Activated CD8-positive, alpha-beta memory T cell treated with anti-CD3 and anti-CD28 coated beads, Interleukin-2, amount 50 U/mL, for 24 hours (primary cell): ENCODE data around the gene GLRX5.
"Not testable (repeated sequence)": the region's sequence is repeated elsewhere in the genome, so short reads cannot be mapped to it uniquely, and the experiment has no call there.

Experiments
- DNase-seq: peaks from one replicate; pipeline ENCODE4 v3.0.0-alpha.2; 2020; ENCODE audit errors: extremely low read depth

Gene GLRX5

DNA sequence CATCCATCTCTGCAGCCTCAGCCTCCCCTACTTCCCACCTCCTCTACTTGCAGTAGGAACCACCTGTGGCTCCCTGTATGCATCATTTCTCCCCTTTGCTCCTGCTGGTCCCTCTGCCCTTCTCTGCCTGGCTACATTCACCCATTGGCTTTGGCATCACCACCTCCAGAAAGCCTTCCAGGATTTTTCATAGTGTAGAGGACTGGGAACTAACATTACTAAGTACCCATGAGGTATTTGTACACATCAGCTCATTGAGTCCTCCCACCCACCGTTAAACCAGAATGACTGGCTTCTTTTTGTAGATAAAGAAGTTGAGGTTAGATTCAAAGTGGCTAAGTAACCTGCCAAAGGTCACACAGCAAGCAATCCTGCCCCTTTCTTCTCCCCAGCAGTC is 35.5 kb upstream of the GLRX5 start:
- DNase-seq: no peak

DNA sequence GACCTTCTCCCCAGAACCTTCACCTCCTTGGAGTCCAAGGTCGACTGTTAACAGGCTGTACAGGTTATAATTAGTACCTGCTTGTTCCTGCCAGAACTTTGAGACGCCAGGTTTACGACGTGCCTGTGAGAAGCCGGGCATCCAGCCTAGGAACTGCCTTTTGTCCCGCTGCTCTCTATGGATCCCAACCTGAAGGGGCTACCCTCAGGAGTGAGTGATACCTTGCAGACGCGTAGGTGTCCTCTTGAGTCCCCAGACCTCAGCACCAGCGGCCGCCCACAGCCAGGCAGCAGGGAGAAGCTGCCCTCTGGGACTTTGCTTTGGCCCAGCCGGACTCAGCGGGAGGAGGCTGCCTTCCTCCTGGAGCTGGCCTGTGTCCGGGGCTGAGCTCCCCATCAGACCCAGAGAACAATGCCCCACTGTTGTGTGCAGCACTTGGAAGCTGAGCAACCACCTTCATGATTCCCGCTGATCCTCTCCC is 34.6 kb upstream of the GLRX5 start:
- no peak for DNase-seq

DNA sequence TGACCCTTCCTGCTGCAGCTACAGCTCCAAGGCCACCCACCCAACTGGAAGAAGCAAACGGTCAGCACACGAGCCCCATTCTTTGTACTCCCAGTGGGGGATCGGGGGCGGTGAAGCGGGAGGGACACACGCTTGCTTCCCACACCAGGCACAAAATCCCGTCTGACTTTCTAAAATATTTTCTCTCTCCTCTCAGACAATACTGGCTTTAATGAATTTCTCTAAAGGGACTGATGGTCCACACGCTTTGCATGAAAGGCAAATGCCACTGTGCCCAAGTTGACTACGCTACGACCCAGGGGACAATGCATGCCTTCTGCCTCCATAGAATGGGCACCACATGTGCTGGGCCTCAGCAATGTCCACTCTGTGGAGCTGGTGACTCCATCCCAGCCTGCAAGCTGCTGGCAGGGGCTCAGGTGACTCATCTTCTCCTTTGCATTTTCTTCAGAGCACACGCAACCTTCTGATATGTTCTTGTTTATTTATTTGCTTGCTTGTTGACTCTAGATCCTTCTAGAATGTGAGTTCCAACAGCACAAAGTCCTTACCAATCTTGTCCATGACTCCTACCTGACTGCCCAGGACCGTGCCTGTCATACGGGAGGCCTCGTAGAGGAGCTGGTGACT is 34.0 kb upstream of the GLRX5 start:
- no peak for DNase-seq

DNA sequence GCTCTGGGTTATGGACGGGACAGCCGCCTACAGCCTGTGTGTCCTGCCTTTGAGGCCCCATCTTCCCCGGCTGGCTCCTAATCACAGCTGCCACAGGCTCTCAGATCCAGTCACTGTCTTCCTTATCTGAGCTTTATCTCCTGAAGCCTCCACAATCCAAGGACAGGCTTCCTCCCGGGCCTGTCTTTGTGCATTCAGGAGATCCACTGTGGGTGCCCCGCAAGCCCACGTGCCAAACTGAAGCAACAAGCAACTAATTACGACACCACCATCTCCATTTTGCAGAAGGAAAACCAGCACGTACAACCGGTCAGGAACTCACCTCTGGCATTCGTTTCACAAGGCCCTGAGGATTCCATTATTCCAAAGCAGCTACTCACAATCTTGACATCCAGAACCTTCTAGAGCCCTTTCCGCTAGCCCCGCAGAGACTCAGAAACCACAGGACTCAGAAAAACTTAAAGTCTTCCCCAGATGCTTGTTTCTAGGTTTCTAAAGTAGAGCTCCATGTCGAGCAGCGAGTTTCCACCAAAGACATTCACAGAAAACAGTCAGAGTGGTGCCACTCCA is 32.4 kb upstream of the GLRX5 start:
- DNase-seq: no peak

DNA sequence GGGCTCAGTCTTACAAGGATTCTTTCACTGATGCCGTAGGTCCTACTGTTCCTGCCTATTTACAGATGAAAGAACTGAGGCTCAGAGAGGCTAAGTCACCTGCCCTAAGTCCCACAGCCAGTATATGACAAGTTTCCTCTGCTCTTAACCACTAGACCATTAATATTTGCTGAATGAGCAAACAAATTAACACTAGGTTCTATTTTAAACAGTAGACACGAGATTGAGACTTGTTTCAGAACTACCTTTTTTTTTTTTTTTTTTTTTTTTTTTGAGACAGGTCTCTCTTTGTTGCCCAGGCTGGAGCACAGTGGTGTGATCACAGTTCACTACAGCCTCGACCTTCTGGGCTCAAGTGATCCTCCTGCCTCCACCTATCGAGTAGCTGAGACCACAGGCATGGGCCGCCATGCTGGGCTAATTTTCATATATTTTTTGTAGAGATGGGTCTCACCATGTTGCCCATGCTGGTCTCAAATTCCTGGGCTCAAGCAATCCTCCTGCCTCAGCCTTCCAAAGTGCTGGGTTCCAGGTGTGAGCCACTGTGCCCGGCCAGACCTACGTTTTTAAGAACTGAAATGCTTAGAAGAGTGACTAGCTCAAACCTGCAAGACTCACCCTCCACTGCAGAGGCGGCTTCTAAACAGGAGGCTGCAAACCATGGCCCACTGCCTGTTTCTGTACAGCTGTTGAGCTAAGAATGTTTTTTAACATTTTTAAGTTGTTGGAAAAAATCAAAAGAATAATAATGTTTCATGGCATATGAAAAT is 31.3 kb upstream of the GLRX5 start:
- no peak for DNase-seq

DNA sequence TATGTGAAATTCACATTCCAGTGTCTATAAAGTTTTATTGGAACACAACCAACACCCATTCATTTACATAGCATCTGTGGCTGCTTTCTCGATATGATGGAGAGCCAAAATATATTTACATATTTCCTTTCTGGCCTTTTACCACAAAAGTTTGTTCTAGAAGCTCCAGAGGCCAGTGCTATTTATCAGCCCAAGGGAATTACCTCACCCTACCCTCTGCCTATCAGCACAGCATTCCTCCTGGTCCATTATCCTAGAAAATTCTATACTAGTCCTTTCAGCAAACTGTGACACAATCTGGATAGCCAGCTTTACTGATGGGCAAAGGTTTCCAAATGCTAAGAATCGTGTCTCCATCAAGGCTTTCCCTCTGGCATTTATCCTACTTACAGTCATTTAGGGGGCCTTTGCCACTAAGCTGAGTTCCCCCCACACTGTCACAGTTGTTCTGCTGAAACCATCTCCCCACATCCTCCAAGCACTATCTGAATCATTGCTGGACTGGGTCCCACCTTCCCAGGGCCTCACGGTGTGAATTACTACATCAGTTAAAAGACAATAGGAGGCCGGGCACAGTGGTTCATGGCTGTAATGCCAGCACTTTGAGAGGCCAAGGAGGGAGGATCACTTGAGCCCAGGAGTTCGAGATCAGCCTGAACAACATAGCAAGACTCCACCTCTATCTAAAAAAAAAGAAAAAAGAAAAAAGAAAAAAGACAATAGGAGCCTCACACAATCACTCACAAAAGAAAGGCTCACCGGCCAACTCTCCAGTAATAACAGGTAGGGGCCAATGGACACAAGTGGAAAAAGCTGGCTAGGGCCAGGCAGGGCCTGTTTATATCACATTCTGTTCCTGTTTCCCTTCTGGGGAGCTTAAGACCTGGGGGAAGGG is 30.5 kb upstream of the GLRX5 start:
- no peak for DNase-seq

DNA sequence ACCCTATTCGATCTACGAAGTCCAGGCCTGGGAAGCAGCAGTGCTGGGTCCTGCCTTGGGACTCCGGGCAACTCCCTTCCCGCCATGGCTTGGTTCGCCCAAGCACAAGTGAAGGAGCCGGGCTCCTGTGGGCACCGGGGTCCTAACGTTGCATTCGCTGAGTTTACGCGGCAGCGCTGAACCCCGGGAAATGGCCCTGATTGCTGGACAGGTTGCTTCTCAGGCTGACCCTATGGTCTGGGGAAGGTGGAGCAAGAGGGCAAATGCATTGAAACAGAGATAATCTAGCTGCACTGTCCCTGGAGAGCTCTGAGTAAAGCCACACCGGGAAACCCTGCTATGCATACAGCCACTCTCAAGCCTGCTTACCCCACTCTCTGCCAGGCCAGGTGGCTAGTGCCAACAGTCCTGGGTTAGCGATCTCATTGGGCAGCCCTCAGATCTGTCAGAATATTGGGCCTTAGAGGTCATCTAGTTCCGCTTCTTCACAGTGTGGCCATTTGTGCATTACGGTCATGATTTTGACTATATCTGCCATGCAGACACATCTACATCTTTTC is 29.7 kb upstream of the GLRX5 start:
- no peak for DNase-seq

DNA sequence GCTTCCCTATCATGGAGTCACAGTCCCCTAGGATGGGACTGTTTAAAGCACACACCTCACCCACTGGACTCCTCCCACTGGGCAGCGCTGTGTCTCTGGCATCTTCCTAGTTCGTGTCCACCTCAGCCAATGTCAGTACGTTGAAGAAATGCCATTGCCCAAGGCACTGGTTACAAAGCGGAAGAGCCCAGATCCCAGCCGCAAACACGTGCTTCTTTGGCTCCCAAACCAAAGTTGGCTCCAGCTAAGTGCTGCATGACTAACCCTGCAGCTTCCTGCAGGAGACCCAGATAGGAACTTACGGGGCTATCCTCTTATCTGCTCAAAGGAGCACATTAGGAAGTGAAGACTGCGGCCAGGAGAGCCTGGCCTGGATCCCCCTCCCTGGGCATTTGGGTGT is 27.7 kb upstream of the GLRX5 start:
- no peak for DNase-seq

DNA sequence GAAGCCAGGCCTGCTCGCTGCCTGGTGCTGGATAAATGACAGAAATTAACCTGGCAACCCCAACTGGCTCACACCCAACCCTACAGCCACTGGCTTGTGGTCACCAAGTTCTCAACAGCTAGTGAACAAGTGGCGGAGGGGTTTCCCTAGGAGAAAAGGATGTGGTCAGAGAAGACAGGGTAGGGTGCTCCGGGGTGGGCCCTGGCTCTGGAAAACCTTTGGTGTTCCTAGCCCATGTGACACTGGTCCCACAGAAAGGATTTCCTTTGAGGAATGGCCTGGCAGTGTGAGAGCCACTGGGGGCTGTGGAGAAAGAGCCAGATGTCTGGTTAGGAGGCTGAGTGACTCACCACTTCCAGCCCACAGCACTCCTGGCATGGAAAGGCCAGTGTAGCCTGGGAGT is 27.1 kb upstream of the GLRX5 start:
- no peak for DNase-seq

DNA sequence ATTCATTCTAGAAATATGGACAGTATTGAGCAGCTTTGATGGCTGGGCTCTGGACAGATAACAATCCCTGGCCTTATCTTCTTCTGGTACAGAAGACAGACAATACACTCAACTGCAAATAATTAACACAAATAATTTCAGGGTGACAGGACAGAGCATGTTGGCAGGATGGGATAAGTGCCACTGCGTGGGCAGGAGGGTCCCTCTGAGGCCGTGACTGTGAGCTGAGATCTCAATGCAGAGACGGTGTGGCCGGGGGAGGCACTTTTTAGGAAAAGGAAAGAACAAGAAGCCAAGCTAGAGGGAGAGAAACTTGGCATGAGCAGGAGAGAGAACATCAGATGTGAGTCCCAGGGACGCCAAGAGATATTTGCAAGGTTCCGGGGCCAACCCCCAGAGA is 26.5 kb upstream of the GLRX5 start:
- DNase-seq: no peak

DNA sequence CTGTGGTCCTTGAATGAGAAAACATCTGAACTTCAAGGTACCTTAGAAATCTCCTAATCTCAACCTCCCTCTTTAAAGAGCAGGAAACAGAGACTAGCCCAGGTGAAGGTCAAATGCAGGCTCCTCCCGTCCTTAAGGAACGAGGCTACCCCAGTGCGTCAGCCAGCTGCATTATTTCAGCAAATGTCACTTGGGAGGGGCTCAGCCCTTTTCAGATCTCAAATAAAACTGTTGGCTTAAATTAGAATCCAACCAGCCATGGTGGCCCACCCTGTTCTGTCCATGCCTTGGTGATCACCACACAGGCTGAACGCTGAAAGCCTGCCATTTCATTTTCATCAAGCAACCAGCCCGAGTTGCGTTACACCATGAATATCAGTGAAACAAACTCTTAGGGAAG is 25.4 kb upstream of the GLRX5 start:
- DNase-seq: no peak

DNA sequence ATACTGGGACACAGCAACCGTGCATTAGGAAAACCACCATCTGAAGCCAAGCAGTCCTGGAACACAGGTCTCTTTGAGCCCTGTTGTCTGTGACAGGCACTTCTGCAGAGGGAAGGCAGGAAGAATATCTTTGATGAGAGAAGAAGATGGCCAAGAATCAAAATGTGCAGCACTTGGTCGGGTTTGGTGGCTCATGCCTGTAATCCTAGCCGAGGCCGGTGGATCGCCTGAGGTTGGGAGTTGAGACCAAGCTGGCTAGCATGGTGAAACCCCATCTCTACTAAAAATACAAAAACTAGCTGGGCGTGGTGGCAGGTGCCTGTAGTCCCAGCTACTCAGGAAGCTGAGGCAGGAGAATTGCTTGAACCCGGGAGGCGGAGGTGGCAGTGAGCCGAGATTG is 24.5 kb upstream of the GLRX5 start:
- DNase-seq: not testable (repeated sequence)

DNA sequence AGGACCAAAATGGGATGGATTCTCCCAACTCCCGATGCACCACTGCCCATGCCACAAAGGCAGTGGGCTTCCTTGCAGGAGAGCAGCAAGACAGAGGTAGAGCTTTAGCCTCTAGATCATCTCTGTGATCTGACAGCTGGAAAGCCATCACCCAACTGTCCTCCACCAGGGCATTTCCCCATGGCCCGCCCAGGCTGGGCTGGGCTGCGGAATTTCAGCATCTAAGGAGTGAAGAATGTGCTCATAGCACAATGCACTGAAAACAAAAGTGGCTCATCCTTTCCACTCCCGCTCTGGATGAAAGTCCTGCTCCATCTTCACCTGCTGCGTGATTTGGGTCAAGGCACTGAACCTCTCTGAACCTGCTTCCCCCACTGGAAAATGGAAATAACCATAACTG is 24.0 kb upstream of the GLRX5 start:
- no peak for DNase-seq

DNA sequence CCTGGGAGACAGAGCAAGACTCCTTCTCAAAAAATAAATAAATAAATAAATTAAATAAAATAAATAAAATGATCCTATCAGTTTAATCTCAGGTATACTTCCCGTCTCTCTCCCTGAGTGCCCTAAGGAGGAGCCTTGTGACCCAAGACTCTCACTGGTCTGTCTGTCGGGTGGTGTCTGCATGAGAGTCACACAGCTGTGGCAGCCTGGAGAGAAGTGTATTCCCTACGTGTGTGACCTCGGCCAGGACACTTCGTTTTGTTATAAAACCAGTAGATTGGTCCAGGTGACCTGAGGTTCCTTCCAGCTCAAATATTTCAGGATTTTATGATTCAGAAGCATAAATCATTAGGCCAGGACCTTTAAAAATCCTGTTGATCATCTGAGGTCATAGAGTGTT is 23.2 kb upstream of the GLRX5 start:
- DNase-seq: no peak

DNA sequence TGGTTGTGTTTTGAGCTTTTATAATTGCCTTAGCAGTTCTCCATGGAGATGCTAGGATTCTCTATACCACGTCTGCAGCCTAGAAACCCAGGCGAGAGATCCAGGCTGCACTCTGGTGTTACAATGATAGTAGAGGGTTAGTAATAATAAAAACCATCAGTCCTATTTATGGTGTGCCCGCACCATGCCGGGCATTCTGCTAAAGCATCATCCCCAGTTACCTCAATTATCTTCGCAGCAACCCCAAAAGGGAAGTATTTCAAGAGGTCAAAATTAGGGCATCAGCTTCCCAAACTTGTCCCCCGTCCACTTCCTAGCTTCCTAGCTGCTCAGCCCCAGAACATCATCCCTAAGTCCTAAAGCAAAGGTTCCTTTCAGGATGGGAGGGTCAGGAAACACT is 21.6 kb upstream of the GLRX5 start:
- DNase-seq: no peak

DNA sequence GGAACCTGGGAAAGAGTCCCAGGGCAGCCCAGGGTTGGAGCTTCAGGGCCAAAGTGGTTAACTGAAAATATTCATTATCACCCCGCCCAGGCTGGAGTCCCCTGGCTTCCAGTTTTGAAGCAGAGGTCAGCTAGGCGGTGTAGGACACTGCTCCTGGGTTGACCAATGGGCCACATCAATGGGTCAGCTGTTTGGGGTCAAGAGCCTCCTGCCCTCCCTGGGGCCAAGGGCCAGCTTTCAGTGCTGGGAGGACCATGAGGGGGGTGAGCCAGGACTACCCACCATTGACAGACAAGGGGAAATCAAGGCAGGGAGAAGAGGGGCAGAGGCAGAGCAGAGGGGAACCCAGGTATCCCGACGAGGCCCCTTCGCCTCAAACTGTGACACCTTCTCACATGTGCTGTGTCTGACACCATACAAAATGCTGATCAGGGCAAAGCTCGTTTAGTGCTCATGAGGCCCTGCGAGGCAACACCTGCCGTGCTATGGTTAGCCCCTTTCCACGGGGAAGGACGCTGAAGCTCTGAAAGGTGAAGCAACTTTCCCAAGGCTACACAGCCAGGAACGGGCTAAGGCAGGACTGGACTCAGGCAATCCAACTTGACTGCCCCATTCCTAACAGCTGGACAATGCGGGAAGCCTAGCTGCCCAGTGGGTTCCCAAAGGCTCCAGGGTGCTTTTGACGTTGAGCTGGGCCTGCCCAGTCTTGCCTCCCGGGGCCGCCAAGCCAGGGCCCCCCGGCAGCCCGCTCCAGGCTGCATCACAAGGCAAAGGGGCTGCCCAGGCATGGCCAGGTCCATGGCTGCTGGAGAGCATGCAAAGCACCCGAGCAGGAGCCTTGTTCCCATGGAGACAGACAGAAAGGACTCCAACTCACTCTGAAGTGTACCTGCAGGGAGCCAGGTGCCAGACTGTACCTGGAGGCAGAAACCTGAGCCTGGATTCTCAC is 20.4 kb upstream of the GLRX5 start:
- no peak for DNase-seq

DNA sequence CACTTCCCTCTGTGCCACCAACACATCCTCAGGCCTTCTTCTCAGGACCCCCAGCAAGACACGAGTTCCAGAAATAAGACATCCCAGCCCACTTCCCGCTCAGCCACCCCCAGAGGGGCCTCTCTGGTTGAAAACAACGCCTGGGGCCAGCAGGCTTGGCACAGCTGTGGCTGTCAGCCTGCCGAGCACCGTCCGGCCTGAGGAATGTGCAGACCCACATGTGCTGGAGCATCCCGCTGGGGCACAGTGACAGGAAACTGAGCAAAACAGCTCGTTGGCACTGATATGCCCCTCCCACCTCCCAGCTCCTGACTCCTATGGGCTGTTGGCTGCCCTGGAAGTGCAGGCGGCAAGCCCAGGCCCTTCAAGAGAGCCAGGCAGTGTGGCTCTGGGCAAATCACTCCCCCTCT is 19.8 kb upstream of the GLRX5 start:
- DNase-seq: no peak

DNA sequence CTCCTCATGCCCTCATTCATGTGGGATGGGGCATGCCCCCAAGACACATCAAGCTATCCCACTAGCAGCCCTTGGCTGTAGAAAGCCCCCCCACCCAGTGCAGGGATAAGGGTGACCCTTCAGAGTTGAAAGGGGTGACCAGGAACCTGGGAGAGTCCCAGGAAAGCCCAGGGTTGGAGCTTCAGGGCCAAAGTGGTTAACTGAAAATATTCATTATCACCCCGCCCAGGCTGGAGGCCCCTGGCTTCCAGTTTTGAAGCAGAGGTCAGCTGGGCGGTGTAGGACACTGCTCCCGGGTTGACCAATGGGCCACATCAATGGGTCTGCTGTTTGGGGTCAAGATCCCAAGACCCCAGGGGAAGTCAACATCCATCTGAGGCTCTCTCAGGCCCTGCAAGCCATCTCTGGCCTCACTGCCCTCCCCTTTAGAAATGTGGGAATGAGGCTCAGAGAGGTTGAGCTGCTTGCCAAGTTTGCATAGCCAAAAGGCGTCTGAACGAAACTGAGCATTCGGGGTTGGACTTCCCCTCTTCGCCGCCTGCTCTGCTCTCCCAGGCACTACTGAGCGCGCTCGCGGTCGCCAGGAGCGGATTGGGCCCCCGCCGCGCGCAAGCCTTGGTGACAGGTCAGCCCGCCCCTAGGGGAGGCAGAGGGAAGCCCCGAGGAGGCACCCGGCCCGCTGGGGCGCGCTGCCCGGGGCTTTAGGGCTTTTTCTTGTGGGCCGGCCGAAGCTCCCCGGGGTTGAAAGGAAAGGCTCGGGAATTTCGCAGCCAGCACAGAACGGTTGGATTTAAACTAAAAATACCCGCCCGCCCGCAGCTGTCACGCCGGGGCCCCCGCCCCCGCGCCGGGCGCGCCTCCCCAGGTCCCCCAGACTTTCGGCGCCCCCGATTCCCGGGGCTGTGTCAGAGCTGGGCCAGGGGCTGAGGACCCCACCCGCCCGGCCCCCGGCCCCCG is 19.0 kb upstream of the GLRX5 start:
- peak; percentile 66 for DNase-seq

DNA sequence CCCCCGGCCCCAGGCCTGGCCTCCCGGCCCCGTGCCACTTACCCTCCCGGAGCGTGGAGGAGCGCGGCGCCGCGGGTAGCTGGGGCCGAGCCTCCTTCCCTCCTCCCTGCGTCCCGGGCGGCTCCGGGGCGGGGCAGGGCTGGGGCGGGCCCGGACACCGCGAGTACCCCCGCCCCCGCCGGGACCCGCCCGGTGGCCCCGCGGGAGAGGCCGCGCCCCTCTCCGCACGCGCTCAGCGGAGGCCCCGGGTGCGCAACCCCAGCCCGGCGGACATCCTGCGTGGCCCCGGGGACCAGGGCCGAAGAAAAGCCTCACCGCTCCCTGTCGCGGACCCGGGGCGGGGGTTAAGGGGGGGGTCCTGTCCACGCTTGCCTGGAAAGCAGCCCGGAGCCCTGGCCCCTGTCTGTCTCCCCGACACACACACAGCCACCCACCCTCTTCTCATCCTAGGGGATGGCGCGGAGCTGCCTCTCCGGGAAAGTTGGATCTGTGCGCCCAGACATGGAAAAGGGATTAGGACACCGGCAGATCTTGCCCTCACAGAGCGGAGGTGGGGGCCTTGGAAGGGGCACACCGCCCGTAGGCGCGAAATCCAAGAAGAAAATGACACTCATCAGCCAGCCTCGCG is 18.2 kb upstream of the GLRX5 start, which contains the start of gene SYNE3:
Gene SYNE3, minus strand, starts transcription at position 97 of the 628 bp plus-strand sequence. CDS start 40,829 bp downstream, outside the sequence.
- no peak for DNase-seq
